Sigmoid colon (tissue), 4 donors: ENCODE measurements around the gene TATDN2.
A peak's percentile ranks its signal among the peaks of the same experiment; 100 is the strongest.

Source experiments
- CTCF ChIP-seq, 4 experiments: fragments of 450-650 bp in 3 of 4; fragments of 200-600 bp in 1 of 4; IDR thresholded peaks; one replicate each; pipeline ENCODE4 v1.5.1; 2016 to 2019; ENCODE audit warnings: antibody characterized with exemption in 4 of 4, mild to moderate bottlenecking in 3 of 4, moderate library complexity in 2 of 4
- POLR2A ChIP-seq, 2 donors: fragments of 450-650 bp; IDR thresholded peaks; one replicate each; pipeline ENCODE4 v1.6.1; 2016; ENCODE audit warnings: antibody characterized with exemption in 2 of 2, mild to moderate bottlenecking in 2 of 2, moderate library complexity in 2 of 2
- POLR2AphosphoS5 ChIP-seq, 4 donors: sonication (generic); formaldehyde crosslinking; IDR thresholded peaks; one replicate each; pipeline ENCODE4 v1.6.1; 2017; ENCODE audit warnings: antibody characterized with exemption in 4 of 4

GRCh38 chr3:10248984-10249748, 907 bp downstream of the TATDN2 start:
- TF ChIP-seq POLR2A (IDR thresholded peaks at IDR 0.05) (no peak), CTCF (IDR thresholded peaks at IDR 0.05) (no peak), POLR2AphosphoS5 (IDR thresholded peaks at IDR 0.05) (peak in 2 of 4 donors; percentile 8 to 16)
